NCI-H128 (cell line): ENCODE results near the gene HOXD1.

Experiments
- DNase-seq: peaks from one replicate; lab custom pipeline; 2025; ENCODE audit not compliant: unreplicated experiment; lab: John Stamatoyannopoulos, UW

The HOXD1 gene

DNA sequence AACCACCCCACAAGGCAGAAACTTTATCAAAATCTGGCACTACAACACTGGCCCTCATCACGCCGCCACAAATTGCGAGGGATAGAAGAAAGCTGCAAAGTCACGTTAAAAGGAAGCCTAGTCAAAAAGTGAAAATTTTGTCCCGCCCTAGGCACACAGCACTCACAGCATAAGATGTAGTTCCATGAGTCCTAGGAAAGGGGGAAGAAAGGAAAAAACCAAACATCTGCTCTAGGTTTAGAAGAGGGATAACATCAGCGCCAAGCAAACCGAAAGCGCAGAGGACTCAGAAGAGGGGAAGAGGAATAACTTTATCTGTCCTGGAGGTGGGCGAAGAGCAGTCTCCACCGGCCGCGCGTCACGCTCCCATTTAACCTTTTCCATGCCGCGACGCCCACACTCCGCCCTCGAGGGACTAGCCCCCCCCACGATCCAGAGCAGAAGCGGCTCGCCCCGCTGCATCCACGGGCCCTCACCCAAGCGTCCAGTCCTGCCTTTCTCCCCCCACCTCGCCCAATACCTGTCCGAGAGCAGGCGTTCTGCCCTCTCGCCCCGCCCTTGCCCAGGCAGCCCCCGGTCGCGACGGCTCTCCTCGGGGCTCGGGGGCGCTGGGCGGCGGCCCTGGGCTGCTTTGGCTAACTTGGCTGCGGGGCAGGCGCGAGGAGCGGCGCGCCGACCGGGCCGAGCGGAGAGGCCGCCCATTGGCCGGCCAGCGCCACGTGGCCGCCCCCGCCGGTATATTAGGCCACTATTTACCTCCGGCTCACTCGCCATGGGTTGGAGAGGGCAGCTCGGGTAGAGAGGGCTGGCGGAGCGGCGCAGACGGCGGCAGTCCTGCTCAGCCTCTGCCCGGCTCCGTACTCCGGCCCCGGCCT, at the start of gene HOXD1:
Gene HOXD1 (plus strand): TSS at position 770 of the 875 bp plus-strand sequence. CDS start 134 bp downstream, outside the sequence.
- DNase-seq = peak; percentile 34

DNA sequence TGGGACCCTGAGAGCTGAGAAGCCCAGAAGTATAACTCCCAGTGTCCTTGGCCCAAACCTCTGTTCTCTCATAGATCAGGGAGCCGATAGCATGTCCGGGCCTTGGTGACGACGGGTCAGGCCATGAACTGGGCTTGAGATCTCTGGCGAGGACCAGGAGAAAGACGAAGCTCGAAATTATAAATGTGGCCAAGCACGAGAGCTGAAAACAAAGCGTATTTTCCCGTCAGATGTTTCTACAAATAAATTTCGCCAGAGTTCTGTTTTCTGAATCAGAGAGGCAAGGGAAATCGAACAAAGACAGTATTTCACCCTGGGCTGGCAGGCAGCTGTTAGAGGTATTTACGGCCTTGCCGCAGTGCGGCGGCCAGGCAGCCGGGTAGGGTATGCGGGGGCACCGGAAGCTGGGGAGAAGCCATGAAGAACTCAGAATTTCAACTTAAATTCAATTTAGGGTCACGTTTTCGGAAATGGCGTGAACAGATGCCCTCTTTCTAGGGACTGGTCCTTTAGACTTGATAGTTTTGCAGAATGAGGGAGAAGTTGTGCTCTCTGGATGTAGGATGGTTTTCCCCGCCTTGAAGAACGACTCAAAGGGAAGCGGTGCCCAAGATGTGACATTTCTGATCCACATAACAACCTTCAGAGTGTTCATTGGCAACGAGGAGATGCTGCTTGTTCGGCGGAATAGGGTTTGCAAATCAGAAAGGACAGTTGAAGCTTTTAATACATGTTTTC, 49.4 kb upstream of the HOXD1 start:
- DNase-seq = no peak

DNA sequence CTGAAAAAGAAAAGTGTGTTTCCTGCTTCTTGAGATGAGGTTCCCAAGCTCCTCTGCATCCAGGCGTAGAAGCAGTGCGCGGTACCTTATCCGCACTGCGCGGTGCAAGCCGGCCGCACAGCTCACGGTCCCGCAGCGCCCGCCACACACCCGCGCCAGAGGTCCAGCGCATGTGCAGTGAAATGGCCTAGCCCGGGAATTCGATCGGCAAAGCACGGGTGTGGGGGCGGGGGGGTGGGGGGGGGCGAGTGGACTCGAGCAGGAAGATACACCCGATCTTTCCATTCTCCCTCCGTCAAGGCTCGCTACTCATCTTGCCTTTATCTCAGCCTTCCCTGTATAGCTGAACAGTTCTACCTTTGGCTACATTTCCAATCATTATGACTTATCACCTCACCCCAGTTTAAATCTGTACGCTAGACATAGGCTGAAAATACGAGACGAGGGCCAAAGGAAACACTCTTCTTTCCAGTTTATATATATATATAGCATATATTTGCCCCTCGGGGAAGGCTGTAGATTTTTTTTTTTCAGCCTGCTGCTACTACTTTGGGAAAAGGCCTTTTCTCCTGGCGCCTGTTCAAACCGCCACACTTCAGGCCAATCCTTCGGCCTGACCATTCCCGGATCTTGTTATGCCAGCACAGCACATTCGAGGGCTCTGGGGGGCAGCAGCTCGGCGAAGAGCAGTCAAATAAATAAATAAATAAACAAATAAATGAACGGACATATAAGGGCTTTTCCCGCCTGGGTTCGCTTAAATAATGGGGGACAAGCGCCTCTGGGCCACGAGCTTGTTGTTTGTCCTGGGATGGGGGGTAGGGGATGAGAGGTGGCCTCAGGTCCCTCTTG, 48.6 kb upstream of the HOXD1 start:
- no peak for DNase-seq

DNA sequence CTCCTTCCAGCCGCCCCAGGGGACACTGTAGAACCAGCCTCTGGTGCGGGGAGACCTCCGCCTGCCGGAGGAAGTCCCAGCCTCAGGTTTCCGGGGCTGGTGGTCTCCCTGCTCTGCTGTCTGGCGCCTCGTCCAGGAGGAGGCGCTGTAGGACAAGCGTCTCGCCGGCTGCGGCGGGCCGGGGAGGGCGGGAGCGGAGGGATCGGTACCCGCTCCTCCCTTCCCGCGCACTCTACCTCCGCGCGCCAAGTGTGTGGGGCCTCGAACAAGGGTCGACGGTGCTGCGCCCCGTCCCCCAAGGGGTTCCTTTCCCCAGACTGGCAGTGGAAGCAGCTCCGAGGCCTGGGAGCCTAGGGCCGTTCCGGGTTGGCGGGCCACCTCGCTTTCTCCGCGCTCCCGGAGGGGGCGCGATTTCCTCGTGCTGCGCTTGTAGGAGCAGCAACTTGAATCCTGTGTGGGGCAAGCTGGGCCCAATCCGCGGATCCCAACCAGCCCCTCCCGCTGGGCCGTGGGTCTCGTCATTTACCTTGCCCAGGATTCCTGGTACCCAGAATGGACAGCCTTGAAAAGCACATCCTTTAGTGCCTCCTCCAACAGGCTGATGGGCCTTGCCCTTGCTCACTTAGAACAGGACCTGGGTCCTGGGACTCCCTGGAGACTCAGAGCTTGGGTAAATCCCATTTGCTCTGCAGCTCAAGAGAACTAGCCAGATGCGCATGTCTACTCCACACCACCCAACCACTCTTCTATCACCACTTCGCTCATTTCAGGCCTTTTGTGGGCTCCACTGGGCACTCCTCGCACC, 47.8 kb upstream of the HOXD1 start:
- DNase-seq = no peak

DNA sequence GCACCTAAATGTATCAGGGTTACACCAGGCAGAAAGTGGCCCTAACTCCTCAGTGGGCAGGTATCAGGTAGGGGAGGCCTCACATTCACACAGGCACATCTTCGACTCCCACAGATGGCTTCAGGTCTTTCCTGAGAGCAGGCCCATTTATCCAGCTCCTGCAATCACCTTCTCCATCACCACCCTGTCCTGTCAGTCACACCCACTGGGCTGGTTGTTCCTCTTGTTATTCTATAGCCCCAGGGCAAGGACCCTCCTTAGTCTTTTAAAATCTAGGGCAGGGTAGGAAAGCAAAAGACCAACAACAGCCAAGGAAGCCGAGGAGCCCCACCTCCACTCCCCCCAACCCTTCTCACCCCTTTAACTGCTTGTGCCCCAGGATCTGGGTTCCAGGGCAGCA, 46.2 kb upstream of the HOXD1 start:
- DNase-seq = no peak

DNA sequence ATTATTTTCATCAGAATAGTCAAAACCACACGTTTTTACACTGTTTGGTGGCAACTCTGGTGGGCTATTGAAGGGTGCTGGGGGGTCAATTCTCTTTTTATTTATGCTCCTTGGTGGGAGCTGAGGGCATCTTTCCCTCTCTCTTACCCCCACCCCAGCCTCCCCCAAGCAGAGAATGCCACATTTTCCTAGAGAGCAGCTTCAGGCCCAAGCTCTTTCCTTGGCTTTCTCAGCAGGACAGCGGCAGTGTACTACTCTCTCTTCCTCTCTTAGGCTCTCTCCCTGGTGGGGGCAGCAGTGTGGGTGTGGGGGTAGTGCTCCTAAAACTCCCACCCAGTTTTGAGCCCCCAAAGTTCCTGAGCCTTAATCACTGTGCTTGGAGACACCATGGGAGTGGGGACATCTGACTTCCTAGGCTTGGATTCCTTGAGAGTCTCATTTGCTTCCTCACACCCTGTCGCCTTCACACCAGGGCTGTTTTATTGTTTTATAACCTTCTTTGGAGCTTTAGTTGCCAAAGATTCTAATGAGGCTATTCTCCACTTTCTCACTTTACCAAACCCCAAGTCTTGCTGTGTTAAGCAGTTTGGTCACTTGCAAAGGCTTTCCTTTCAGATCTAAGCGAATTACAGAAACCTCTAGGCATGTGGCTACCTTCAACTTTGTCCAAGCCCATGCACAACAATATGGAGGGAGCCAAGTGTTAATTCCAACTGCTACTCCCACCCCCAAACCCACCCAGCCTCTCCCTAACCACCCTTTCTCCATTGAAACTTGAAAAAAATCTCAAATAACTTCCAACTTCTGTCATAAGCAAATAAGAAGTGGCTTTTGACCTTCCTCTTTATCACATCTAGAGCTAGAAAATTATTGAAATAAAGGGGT, 43.1 kb upstream of the HOXD1 start:
- no peak for DNase-seq

DNA sequence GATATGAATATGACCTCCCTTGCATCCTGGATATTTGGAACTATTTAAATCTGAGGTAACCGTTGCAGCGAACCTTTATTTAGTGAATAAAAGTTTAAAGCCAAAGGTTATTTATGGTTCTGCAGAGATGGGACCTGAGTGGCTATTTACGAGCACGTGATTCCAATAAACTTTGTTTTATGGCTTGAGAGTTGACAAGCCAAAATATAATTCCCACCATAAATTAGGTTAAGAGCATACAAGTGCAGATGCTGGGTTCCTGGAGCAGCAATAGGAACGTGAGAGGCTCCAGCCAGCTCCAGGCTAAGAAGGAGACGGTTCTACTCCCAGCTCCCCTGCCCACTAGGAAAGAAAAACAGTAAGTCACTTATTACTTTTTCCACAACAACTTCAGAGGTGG, 42.4 kb upstream of the HOXD1 start:
- DNase-seq = no peak

DNA sequence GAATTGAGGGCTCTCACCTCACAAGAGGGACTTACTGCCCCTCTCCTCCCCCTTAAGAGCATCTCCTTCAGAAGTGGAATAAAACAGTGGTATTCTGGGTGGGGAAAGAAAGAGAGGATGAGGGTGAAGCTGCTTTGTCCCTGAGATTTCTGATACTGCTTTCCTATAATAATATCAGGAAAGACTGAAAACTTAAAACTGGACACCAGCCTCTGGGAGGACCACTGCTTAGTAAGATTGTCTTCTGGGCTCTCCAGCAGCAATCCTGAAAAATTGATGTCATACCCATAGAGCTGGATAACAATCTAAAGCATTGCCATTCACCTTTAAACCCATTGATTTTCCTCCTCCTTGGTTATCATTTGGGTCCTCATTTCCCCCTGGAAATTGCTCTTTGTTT, 41.8 kb upstream of the HOXD1 start:
- no peak for DNase-seq

DNA sequence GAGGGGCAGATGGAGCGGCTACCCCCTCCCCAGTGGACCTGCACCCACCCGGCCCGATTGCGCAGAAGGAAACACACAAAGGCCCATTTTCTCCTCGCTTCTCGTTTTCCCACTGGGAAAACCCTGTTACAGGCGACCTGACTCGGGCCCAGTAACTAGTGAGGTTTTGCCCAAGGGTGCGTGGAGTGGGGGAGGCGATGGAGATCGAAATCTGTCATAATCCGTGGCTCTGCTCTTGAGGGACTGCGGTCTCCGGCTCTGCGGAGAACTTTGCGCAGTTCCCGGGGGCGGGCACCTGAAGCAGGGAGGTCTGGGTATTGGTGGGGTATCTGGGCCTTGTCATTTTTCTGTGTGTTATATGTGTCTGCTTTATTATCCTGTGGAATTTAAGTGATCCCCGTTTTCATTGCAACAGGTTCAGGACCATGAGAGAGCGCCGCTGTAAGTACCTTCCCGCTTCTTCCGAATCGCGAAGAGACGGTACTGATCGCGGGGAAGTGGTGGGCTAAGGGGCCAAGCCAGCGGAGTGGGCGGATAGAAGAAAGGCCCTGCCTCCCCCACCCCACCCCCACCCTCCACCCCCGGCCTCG, 41.2 kb upstream of the HOXD1 start:
- DNase-seq = no peak

DNA sequence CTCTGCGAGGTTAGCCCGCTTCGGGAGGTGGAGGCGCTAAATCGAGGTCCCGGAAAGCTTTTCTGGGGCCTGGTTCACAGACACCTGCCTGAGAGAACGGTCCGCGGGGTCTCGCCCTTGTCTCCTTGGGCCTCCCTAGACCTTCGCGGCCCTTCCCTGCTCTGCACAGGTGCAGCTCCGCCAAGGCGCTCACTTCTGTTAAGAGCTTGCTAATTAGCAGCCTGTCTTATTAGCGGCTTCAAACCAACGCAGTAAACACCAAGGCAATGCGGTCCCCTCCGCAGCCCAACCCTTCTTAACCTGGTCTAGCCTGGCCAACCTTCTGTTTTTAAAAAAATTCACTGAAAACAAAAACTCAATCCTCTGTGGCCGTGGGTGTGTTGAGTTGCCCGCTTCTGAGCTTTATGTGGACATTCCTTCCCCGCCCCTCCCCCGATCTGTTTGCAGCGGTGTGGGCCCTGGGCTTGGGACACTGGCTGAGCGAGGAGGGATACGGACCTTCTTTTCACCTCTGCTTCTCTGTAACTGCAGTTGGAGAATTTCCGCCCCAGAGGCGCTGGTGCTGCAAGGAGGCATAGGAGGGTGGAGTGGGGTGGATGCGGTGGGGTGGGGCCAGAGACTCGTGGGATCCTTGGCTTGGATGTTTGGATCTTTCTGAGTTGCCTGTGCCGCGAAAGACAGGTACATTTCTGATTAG, 40.5 kb upstream of the HOXD1 start:
- no peak for DNase-seq

DNA sequence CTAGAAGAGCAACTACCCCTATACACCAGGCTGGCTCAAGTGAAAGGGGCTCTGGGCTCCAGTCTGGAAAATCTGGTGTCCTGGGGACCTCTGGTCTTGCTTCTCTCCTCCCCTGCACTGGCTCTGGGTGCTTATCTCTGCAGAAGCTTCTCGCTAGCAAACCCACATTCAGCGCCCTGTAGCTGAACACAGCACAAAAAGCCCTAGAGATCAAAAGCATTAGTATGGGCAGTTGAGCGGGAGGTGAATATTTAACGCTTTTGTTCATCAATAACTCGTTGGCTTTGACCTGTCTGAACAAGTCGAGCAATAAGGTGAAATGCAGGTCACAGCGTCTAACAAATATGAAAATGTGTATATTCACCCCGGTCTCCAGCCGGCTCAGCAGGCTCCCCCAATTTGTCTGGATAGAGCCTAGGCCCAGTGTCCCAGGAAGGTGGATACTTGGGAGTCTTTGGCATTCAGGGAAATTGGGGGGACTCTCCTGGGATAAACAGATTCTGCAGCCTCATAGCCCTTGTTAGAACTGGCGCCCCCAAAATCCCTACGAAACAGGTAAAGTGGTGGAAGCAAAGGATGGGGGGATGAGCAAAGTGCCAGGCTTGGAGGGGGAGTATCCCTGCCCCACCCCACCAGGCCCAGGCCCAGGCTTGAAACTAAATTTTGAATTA, 39.6 kb upstream of the HOXD1 start:
- DNase-seq = no peak

DNA sequence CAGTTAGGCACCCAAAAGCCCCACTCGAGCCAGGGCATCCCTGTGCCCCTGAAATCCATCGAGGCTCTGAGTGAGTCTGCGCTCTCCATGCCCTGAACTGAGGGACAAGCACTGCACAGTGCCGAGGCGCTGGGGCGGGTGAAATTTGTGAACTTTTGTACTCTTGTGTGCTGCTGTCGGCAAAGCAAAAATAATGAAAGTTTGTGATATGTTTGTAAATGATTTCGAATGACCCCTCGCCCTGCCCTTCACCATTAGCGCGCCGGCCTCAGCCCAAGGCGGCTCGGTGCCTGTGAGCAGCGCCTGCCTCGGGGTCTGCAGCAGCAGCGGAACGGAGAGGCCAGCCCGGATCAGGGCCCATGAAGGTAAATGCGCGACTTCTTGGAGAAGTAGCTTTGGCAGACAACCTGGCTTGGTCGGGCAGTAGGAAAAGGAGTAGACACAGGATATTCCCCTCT, 39.0 kb upstream of the HOXD1 start:
- no peak for DNase-seq

DNA sequence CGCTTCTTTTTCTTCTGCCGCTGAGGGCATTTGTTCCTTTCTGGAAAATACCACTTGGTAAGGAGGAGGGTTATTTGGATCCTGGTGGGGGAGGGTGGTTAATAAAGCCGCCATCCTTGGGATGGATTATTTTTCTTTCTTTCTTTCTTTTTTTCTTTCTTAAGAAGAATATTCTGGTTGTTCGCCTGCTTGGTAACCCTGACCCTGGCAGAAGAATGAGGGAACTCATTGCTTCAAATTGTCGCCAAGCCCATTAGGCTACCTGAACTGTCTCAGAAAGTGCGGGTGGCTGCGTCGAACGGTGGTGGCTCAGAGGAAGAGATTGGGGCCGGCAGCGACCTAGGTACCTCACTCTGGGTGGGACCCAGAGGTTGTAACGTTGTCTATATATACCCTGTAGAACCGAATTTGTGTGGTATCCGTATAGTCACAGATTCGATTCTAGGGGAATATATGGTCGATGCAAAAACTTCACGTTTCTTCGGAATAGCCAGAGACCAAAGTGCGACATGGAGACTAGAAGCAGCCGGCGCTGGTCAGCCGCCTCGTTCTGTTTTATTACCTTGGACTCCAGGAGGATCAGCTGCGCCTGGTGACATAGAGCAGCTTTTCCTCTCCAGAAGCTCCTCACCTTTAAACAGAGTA, 38.4 kb upstream of the HOXD1 start:
- DNase-seq = no peak

DNA sequence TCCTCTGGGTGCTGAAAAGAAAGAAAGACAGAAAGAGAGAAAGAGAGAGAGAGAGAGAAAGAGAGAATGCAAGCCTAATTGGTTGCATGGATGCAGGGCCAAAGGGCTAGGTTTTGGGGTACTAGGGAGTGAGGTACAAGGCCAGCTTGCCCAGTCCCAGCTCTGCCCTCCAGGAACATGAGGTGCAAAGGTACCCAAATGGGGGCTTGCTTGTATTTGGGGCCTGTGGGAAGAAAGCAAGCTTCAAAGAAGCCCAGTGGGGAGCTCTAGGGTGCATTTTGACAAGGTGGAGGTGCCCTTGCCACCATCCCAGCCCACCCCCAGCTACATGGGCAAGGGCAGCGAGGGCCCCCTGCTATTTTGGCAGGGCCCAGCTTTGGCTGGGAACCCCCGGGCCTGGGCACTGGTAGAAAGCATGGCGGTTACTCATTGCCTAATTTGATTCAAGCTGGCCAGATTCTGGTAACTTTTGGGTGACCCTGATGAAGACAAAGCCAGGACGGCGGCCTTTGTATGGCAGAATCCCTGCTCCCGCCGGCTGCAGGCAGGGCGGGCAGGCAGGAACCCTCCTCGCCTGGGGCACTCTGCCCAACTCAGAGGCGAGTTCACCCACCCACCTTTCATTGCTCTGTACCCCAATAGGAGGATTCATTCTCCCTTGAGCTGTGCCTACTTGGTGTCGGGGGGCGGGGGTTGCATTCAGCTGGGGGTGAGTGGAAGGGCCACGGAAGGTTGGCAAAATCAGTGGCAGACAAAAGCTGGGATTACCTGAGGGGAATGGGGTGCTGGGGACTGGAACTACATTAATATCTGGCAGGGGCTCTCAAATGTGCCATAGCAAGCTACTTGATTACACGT, 37.7 kb upstream of the HOXD1 start:
- DNase-seq = no peak

DNA sequence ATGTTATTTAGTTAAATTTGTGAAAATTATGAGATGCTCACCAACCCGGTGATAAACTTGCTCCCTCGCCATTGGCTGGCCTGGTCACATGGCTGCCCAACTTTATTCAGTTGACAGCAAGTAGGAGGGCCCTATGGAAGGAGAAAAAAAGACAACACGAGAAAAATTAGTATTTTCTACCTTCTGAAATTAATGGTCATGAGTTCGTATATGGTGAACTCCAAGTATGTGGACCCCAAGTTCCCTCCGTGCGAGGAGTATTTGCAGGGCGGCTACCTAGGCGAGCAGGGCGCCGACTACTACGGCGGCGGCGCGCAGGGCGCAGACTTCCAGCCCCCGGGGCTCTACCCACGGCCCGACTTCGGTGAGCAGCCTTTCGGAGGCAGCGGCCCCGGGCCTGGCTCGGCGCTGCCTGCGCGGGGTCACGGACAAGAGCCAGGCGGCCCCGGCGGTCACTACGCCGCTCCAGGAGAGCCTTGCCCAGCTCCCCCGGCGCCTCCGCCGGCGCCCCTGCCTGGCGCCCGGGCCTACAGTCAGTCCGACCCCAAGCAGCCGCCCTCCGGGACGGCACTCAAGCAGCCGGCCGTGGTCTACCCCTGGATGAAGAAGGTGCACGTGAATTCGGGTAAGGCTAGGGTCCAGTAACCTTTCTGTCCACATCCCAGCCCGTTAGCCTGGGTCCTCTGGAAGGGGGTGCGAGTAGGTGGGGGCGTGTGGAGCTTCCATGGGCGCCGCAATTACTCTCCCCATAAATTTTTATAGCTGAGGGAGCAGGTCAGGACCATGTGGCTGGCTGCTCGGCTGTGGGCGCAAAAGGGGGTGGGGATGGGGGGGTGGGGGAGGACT, 36.8 kb upstream of the HOXD1 start, which contains the start of gene HOXD4:
Gene HOXD4 (plus strand): TSS at position 109 of the 846 bp plus-strand sequence. CDS start 84 bp downstream, at position 193.
- DNase-seq = no peak
